SK-N-SH (cell line): ENCODE measurements around the gene ARR3.
"Not testable (repeated sequence)": the region's sequence is repeated elsewhere in the genome, so short reads cannot be mapped to it uniquely, and the experiment has no call there.

ENCODE experiments used
- CTCF ChIP-seq: fragments of 200-600 bp; sonication (generic); IDR thresholded peaks from 2 replicates; pipeline ENCODE4 v1.6.1; 2017; ENCODE audit warnings: antibody characterized with exemption, mild to moderate bottlenecking, moderate library complexity
- ELF1 ChIP-seq: IDR thresholded peaks from 2 replicates; pipeline ENCODE4 v1.4.0; 2012
- EP300 ChIP-seq, 2 experiments: IDR thresholded peaks; 2 replicates each; pipeline versions ENCODE4 v1.4.0 to v1.6.1; 2012; ENCODE audit warnings: borderline replicate concordance in 1 of 2, low read depth in 1 of 2, low read length in 1 of 2
- EZH2phosphoT487 ChIP-seq: fragments of 200-600 bp; sonication (generic); IDR thresholded peaks from 2 replicates; pipeline ENCODE4 v1.6.1; 2017; ENCODE audit warnings: low read depth, mixed run types, mild to moderate bottlenecking, antibody characterized with exemption, moderate library complexity, borderline replicate concordance
- FOSL2 ChIP-seq: IDR thresholded peaks from 2 replicates; pipeline ENCODE4 v1.4.0; 2012; ENCODE audit warnings: low read depth, mild to moderate bottlenecking, moderate library complexity, borderline replicate concordance
- GABPA ChIP-seq: IDR thresholded peaks from 2 replicates; pipeline ENCODE4 v1.4.0; 2012; ENCODE audit warnings: low read depth, mild to moderate bottlenecking
- MAX ChIP-seq: IDR thresholded peaks from 2 replicates; pipeline ENCODE4 v1.4.0; 2012; ENCODE audit warnings: low read depth
- MXI1 ChIP-seq: IDR thresholded peaks from 2 replicates; pipeline ENCODE4 v1.6.1; 2012; ENCODE audit warnings: mild to moderate bottlenecking, low read depth, low read length, improper control_type of control experiment
- POLR2AphosphoS5 ChIP-seq: IDR thresholded peaks from 2 replicates; pipeline ENCODE4 v1.6.1; 2012; ENCODE audit warnings: low read depth, low read length
- REST ChIP-seq: IDR thresholded peaks from 2 replicates; pipeline ENCODE4 v1.6.1; 2012; ENCODE audit warnings: mild to moderate bottlenecking, low read depth, low read length, moderate library complexity
- TAF1 ChIP-seq: IDR thresholded peaks from 2 replicates; pipeline ENCODE4 v1.6.1; 2012; ENCODE audit warnings: low read depth, mild to moderate bottlenecking, low read length, moderate library complexity, borderline replicate concordance
- TEAD4 ChIP-seq: IDR thresholded peaks from 2 replicates; pipeline ENCODE4 v1.4.0; 2012; ENCODE audit warnings: mild to moderate bottlenecking, borderline replicate concordance; ENCODE audit not compliant: insufficient read depth

GRCh38 chrX:70323628-70324027 is 55.5 kb downstream of the ARR3 start:
- TF ChIP-seq CTCF; TEAD4; POLR2AphosphoS5; EP300 (IDR thresholded peaks at IDR 0.05; ENCODE audit: borderline replicate concordance in 1 of 2, low read depth in 1 of 2, low read length in 1 of 2); MXI1; TAF1; FOSL2; GABPA; REST; ELF1; MAX; EZH2phosphoT487: not testable (repeated sequence)
